A673 (cell line): ENCODE data around the gene TINAGL1.

Experiments used
- EZH2 ChIP-seq: fragments of 200-600 bp; sonication (generic); IDR thresholded peaks from 2 replicates; pipeline ENCODE4 v1.6.1; 2017; ENCODE audit warnings: borderline replicate concordance, low read depth, mild to moderate bottlenecking, mixed read lengths, antibody characterized with exemption, low read length; ENCODE audit not compliant: poor library complexity, severe bottlenecking
- TF ChIP-seq, protein P1 (sequence below): fragments of 300-800, 200-600 bp; sonication (generic); conservative IDR thresholded peaks from 2 replicates; pipeline ENCODE4 v1.5.1; 2017; ENCODE audit warnings: low read depth, mild to moderate bottlenecking, antibody characterized with exemption, low read length, moderate library complexity, mixed read lengths

DNA sequence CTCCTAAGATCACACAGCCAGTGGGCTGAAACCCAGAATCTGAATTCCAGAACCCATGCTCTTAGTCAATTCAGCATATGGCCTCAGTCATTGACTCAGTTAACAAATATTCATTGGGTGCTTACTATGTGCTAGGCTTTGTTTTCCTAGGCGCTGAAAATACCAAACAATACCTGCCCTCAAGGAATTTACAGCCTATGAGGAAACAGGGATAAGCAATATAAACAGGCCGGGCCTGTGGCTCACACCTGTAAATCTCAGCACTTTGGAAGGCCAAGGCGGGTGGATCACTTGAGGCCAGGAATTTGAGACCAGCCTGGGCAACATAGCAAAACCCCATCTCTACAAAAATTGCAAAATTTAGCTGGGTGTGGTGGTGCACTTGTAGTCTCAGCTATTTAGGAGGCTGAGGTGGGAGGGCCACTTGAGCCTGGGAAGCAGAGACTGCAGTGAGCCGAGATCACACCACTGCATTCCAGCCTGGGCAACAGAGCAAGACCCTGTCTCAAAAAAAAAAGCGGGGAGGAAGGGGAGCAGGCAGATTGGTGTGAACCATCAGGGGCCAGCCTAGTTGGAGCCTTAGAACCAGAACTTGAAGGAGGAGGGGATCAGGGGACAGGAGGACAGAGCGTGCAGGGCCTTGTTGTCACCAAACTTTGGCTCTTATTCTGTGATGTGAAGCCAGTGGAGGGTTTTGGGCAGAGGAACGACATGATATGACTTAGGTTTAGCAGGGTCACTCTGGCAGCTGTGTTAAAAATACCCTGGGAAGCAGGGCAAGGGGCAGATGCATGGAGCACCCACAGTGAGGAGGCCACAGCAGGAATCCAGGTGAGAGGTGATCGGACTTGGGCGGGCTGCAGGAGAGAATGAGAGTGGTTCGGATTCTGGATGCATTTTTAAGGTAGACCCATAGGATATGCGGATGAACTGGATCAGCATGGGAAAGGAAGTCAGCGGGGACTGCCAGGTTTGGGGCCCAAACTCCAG is 5.8 kb downstream of the TINAGL1 start:
- TF ChIP-seq, protein P1, sequence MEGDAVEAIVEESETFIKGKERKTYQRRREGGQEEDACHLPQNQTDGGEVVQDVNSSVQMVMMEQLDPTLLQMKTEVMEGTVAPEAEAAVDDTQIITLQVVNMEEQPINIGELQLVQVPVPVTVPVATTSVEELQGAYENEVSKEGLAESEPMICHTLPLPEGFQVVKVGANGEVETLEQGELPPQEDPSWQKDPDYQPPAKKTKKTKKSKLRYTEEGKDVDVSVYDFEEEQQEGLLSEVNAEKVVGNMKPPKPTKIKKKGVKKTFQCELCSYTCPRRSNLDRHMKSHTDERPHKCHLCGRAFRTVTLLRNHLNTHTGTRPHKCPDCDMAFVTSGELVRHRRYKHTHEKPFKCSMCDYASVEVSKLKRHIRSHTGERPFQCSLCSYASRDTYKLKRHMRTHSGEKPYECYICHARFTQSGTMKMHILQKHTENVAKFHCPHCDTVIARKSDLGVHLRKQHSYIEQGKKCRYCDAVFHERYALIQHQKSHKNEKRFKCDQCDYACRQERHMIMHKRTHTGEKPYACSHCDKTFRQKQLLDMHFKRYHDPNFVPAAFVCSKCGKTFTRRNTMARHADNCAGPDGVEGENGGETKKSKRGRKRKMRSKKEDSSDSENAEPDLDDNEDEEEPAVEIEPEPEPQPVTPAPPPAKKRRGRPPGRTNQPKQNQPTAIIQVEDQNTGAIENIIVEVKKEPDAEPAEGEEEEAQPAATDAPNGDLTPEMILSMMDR: no peak
- no peak for TF ChIP-seq EZH2
